ENCODE data around the gene CATSPERE. TPM values are rescaled to one million over a fixed set of nuclear protein-coding genes. Genes with fewer than 3 reads are reported as not detected.

CATSPERE gene
- total RNA-seq, 3 donors from 2014 or later: 1.3 to 3.2 (median 2.0) TPM

GRCh38 chr1:244448279-244449036 is 12.6 kb upstream of the CATSPERE start:
- H3K4me3 ChIP-seq: no peak overlapping the region
- no peaks in the 10 kb centered on the region for H3K27me3 ChIP-seq
- no peaks in the 10 kb centered on the region for H3K36me3 ChIP-seq
- intact Hi-C loops (cut with DNase I; ENCODE audit: low total_unique reads): no loop called here
- no peaks in the 10 kb centered on the region for H3K9me3 ChIP-seq
- peaks cover 12 to 22% of the 10 kb centered on the region in 2 donors for H3K4me1 ChIP-seq
- DNase-seq (ENCODE audit: low spot score in 2 of 2): no peak
- H3K27ac ChIP-seq: no peak overlapping the region
- no peak for TF ChIP-seq CTCF (IDR thresholded peaks at IDR 0.05)
- TF ChIP-seq POLR2A (IDR thresholded peaks at IDR 0.05): no peak
- no peak for TF ChIP-seq POLR2AphosphoS5 (IDR thresholded peaks at IDR 0.05)

GRCh38 chr1:244449936-244450508 is 11.1 kb upstream of the CATSPERE start:
- Histone ChIP-seq H3K9me3 (no peaks in the 10 kb centered on the region), H3K4me3 (peak overlapping the region; percentile 74 to 97 (median 93)), H3K27ac (peak overlapping the region; percentile 89 to 95), H3K36me3 (no peaks in the 10 kb centered on the region), H3K27me3 (no peaks in the 10 kb centered on the region), H3K4me1 (peaks cover 12 to 22% of the 10 kb centered on the region in 2 donors)
- intact Hi-C loops (cut with DNase I; ENCODE audit: low total_unique reads): no loop called here
- DNase-seq (ENCODE audit: low spot score in 2 of 2): no peak
- TF ChIP-seq POLR2AphosphoS5 (IDR thresholded peaks at IDR 0.05) (no peak), POLR2A (IDR thresholded peaks at IDR 0.05) (no peak), CTCF (IDR thresholded peaks at IDR 0.05) (no peak)

- no peaks in the 10 kb centered on the region for H3K36me3 ChIP-seq
- H3K27me3 ChIP-seq: no peaks in the 10 kb centered on the region
- TF ChIP-seq CTCF (IDR thresholded peaks at IDR 0.05): no peak
- TF ChIP-seq POLR2AphosphoS5 (IDR thresholded peaks at IDR 0.05): peak in 1 of 3 donors; percentile 31
- TF ChIP-seq POLR2A (IDR thresholded peaks at IDR 0.05): no peak
- H3K9me3 ChIP-seq: no peaks in the 10 kb centered on the region
- H3K4me3 ChIP-seq: peak overlapping the region; percentile 74 to 97 (median 93)
- intact Hi-C loops (cut with DNase I; ENCODE audit: low total_unique reads): no loop called here
- DNase-seq (ENCODE audit: low spot score in 2 of 2): peak; percentile 37 to 56
- peaks cover 9 to 16% of the 10 kb centered on the region in 2 donors for H3K4me1 ChIP-seq
- H3K27ac ChIP-seq: peak overlapping the region; percentile 89 to 95
Observed at GRCh38 chr1:244450597-244451538, 10.2 kb upstream of the CATSPERE start.

GRCh38 chr1:244451539-244451950 is 9.5 kb upstream of the CATSPERE start, which contains the start of gene ADSS2:
Gene ADSS2 (minus strand): TSS chr1:244451909. CDS start chr1:244451817, 92 bp downstream.
- H3K27me3 ChIP-seq: no peaks in the 10 kb centered on the region
- peaks cover 8 to 15% of the 10 kb centered on the region in 2 donors for H3K4me1 ChIP-seq
- DNase-seq (ENCODE audit: low spot score in 2 of 2): no peak
- no peaks in the 10 kb centered on the region for H3K9me3 ChIP-seq
- H3K27ac ChIP-seq: peak within 1 kb of the TSS; percentile 89 to 95
- intact Hi-C loops (cut with DNase I; ENCODE audit: low total_unique reads): no loop called here
- TF ChIP-seq POLR2A (IDR thresholded peaks at IDR 0.05): peak; percentile 70
- TF ChIP-seq CTCF (IDR thresholded peaks at IDR 0.05): no peak
- TF ChIP-seq POLR2AphosphoS5 (IDR thresholded peaks at IDR 0.05): peak; percentile 63 to 82 (median 79)
- H3K4me3 ChIP-seq: peak within 1 kb of the TSS; percentile 74 to 97 (median 93)
- H3K36me3 ChIP-seq: no peaks in the 10 kb centered on the region

Data from breast epithelium (tissue), 4 donors.